ENCODE data around the gene MESD.

Gene MESD

DNA sequence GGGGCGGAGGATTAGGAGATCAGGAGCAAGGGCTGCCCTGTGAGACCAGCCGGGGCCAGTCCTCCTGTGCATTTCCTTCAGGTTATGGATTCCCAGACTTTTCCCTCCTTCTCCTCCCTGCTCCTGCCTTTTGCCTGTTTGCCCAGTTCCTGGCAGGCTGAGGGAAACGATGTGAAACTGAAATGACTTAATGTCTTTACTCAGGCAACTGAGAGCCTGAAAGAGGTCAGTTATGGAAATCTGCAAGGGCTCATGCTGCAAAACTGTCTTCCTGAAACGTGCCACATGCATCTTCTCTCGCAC is 57.2 kb downstream of the MESD start:
- DNase-seq, result no peak

DNA sequence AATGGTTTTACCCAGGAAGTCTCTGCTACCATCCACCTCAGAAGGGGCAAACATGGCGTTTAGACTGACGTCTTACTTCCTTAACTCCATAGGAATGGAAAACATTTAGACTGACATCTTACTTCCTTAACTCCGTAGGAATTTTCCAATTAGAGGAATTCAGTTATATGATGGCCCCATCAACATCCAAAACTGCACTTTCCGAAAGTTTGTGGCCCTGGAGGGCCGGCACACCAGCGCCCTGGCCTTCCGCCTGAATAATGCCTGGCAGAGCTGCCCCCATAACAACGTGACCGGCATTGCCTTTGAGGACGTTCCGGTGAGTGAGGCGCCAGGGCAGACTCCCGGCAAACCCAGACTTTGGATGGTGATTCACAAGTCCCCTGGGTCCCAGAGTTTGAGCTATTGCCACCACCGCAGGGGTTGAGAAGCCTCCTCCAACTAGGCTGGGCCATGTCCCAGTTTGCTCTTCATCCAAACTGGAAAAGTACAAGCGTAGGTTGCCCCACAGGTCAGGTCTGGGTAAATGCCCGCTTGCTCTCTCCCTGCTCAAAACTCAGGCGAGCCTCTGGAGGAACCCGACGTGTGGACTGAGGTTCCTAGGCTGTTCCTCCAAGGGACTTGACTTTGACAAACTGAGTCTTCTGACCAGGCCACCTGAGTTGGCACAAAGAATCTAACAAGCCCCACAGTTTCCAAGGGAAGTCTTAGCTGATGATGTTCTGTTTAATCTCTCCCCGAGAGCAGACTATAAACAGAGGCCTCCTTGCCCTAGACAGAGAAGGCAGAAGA is 57.7 kb downstream of the MESD start:
- no peak for DNase-seq

DNA sequence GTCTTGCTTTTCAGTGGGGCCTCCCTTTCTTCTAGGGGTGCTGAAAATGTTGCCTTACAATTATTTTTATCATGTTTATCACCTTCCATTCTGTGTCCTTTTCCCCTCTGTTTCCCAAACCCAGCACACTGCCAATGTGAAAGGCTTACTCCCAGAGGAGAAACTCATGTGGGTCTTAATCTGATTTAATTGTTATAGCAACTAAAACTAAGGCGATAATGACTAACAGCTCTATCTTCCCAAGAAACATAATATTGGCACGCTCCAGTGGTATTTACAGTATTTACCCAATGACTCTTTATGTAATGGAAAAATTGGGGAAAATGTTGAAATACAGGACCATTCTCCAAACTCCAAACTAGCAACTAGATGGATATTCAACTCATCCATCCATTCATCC is 58.4 kb downstream of the MESD start:
- DNase-seq, result no peak

DNA sequence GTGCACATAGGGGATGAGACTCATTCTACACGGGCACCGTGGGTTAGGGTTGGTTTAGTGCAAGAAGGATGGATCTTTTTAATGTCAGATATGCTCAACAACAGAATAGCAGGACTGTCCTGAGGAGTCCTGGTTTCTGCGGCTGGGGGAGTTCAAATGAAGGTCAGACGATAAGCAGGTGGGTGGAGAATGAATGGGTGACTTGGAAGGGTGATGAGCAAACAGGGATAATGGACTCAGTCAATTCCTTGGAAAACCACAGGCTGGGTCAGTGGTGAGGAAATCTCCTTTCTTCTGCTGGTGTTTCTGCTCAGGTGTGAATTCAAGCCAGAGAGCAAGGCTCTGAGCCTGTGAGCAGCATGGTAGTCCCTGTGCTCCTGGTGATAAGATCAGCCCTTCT is 59.9 kb downstream of the MESD start:
- DNase-seq, result no peak

DNA sequence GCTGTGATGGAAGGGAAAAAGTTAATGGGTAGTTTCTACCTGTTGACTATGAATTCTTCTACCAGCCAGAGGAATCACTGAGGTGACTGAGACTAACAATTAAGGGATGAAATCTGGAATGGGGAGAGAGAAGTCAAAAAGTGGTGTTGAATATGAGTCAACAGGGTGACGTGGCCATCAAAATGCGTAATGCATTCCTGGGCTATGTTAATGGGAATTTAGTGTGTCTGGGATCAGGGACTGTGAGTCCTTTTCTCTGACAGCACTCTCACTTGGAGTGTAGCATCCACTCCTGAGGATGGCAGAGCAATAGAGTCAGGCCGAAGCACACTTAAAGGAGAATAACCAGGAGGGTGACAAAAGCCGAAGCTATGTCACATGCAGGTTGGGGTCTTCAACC is 60.4 kb downstream of the MESD start:
- DNase-seq, result no peak

DNA sequence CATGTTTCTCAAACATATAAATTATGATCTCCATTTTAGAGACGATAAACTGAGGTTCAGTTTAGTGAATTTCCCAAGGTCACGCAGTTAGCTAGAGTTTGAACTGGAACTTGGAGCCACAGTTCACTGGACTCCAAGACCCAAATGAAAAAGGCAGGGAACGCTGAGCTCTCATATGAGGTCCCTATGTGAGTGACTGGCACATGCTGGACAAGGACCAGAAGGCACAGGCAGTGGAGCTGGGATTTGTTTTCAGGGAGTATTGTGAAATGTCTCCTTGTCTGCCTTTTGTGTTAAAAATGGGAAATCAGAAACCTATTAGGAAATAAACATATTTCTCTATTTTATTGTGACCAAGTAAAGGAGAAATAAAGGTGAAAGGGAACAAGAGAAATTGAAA is 63.5 kb downstream of the MESD start:
- no peak for DNase-seq

DNA sequence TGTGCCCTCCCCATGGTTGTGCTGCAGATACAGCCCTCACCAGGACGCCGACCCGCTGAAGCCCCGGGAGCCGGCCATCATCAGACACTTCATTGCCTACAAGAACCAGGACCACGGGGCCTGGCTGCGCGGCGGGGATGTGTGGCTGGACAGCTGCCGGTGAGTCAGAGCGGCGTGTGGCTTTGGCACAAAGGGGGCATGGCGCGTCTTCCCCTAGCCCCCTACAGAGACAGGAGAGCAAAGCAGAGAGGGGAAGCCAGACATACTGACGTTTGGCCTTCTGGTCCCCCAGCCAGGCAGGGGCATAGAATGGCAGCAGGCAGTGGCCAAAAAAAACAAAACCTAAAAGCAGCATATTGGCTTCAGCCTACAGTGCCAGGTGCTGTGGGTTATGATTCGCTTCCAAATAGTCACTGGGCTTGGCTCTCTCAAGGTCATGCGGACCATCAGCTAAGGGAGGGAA is 64.0 kb downstream of the MESD start:
- peak; percentile 6 for DNase-seq

DNA sequence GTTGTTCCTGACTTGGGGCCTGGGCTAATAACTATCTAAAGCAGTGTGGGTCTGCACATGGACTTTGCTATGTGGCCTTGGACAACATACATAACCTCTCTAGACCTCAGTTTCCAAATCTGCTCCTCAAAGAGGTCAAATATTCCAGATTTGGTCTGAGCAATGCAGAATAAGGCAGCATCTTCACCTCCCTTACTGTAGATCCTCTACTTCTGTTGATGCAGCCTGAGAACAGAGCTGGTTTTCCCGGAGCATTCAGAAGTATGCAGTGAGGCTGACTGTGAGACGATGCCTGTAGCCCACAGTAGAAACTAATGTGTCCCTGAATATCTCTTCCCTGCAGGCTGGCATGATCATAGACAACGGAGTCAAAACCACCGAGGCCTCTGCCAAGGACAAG is 65.3 kb downstream of the MESD start:
- no peak for DNase-seq

DNA sequence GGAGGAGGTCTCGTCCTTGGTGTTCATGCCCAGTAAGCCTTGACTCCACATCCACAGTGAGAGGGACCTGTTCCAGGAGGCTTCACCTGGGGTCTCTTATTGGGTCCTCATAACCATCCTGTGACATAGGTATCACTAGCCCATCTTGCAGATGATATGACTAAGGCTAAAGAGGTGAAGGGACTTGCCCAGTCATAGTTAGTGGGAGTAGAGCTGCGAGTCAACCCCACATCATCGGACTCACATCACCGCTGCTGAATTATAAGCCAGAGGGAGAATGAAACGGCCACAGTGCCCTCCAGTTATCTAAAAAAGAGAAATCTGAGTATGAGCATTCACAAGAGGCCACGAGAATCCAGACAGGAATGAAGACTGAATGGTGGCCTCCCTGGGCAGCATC is 66.0 kb downstream of the MESD start:
- DNase-seq, result no peak

DNA sequence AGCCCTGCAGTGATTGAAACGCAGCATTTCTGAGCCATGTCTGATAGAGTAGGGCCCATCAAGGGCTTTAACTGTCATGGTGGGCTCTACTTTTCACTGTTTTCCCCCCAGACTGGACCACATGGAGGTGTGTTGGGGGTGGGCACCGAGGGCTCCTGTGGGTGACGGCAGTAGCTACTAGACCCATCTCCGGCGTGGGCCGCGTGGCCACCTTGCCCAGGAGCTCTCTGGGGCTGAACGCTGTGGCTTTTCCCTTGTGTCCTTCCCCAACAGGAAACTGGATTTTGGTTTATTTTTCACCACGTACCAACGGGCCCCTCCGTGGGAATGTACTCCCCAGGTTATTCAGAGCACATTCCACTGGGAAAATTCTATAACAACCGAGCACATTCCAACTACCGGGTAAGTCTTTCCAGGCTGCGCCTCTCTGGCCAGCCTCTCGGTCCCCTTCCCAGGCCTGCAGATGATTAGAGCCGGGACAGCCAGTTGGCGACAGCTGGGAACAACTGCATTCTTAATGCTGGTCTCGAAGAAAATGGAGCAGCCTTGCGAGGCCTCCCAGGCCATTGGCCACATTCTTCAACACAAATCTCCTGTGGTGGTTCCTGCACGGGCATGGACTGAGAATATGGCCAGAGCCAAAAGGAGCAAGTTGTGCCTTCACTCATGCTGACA is 67.7 kb downstream of the MESD start:
- no peak for DNase-seq

DNA sequence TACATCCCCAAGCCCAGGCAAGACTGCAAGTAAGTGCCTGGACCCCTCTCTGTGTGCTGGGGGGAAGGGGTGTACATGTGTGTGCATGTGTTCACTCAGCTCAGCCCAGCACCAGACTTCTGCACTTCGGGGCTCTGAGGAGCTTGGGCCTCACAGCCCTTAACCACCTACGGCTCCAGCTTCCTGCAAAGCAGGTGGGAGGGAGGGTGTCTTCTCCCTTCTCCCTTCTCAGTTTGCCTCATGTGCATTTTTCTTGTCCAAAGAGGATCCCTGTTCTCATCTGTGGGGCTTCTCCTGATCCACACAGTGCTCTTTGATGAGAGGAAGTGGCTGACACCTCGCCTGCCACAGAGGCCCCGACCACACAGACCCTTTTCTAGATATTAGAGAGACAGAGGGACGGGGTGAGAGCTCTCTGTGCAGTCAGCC is 69.3 kb downstream of the MESD start:
- no peak for DNase-seq

DNA sequence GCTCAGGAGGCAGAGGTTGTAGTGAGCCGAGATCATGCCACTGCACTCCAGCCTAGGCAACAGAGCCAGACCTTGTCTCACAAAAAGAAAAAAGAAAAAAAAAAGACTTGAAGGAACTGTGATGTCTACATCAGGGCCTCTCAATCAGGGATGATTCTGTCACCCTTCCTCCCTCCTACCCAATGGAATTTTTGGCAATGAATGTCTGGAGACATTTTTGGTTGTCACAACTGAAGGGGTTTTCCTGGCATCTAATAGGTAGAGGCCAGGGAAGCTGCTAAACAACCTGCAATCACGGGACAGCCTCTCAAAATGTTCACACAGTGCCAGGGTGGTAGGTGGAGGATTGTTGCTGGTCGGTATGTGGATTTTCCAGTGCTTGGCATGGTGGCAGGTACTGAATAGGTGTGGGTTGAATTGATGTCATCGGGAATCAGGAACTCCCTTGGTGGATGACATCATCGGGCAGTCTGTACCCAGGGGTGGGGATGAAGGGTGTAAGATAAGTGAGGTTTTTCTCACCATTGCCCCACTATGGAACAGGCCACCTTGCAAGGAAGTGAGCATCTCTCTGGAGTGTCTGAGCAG is 71.3 kb downstream of the MESD start:
- no peak for DNase-seq

DNA sequence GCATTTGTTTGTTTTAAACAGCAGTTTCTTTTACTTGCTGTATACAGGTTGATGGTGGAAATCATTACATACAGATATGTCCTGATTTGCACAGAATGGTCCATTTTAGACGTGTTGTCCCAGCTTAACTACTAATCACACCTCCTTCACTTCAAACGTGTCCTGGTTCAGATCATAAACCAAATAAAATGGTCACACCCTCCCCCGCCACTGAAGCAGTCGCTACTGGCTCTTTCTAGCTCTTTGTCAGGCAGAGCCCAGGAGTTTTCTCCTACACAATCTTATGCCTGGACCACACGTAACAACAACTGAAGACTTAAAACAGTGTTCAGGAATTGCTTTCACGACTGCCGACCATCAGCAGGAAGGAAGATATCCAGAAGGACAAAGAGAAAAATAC is 73.6 kb downstream of the MESD start:
- no peak for DNase-seq

DNA sequence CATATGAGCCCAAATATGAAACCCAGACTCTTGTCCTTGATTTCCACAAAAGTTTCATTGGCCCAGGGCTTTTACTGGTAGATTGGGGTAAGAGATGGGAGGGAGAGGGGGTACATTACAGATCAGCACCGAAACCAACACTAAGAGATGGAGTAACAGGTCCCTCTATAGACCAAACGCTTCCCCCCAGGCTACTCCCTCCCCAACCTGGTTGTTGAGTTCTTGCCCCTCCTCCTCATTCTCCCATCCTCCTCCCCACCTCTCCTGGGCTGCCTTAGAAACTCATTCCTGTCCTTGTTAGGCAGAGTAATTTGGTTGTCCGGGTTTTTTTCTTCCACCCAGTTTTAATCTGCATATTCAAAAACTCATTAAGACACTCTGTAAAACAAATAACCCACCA is 74.1 kb downstream of the MESD start:
- DNase-seq, result no peak

DNA sequence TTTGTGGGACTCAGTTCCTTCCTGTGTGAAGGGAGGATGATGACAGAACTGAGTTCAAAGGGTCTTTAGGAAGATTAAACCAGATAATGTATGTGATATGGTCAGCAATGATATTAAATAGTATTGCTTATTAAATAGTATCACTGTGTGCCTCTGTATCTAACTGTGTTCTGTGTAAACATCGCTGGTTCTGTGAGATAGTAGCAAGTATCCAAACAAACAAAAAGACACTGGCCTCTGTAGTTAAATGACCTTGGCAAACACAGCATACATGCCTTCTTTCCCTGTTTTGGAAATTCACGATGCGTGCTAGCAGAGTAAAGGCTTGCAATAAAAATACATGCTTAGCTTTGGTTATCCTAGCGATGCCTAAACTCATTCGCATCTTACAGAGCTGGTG is 76.1 kb downstream of the MESD start:
- DNase-seq, result no peak

DNA sequence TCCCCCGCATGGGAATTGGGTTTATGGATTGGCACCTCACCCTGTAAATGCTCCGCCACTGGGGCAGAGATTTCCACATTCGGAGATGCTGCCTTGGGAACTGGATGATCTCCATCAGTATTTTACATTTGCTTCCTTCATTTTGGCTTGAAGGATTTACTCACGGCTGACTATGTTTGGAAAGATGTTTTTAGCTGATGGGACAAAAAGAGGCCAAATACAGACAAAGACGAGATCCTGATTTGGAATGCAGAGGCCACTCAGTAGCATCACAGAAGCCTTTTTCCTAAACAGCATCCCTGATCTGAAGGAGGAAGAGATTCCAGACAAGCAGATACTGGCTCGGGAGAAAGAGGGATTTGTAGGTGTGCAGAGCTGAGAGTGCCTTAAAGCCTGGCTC is 76.9 kb downstream of the MESD start:
- no peak for DNase-seq

DNA sequence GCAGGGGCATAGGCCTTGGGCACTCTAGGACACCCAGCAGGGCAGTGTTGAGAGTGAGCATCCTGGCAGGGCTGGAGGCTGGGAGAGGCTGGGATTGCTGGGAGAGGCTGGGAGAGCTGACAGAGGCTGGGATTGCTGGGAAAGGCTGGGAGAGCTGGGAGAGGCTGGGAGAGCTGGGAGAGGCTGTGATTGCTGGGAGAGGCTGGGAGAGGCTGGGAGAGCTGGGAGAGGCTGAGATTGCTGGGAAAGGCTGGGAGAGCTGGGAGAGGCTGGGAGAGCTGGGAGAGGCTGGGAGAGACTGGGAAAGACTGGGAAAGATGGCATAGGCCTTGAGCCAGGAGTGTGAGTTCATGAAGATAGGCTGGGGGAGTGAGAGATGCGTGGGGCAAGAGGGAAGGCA is 77.8 kb downstream of the MESD start:
- DNase-seq, result no peak

DNA sequence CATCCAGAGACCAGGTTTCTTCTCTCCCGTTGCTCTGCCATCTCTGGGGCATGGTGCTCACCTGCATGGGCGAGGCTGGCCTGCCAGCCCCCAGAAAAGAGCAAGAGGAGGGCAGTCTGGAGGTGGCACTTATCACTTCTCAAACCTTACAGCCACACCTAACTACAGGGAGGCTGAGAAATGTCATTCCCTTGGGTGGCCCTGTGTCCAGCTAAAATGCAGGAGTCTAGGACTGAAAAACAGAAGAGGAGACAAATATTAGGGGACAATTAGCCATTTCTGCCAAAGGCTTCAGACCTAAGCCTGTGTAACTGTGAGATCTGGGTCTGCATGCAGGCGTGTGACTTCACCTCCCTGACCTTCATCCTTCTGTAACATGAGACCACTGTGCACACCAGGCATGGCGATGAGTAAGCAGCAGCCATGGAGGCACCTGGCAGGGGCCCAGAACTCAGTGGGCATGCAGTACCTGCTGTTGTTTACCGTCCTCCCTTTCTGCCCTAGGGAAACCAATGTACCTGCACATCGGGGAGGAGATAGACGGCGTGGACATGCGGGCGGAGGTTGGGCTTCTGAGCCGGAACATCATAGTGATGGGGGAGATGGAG is 83.4 kb downstream of the MESD start:
- peak; percentile 55 for DNase-seq

DNA sequence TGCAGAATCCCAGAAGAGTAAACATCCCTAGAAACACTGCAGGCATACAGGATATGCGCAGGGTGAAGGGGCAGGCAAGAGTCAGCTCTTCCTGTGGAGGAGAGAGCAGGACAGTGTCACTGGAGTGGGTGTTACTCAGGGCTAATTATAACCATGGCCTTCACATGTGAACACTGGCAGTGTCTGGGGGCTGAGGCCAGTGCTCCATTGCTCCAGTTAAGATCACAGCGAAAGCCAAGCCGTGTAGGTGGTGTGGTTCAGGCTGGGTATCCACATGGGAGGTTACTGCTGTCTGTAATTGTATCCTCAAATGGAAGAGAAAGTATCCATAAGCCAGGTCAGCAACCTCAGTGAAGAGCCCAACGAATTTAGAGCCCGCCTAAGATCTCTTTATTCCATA is 84.6 kb downstream of the MESD start:
- DNase-seq, result no peak

DNA sequence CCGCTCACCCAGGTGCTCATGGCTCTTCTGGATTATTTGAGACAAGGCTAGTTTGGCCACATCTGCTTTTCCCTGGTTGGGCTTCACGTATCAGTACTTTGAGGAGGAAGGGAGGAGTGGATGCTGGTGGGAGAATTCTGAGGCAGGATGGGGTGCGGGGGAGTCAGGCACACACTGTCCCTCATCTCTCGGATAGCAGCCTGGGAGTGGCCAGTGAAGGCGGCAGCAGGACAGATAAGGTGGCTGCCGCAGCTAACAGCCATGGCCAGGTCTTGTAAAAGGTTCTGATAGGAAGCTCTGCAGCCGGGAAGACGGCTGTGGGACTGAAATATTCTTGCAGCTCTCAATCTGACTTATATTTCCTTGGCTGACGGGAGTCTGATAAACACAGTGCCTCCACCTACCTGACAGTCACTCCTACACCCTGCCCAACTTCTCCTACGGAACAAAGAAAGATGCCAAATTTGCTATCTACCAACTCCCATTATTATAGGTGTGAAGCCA is 87.3 kb downstream of the MESD start:
- no peak for DNase-seq

DNA sequence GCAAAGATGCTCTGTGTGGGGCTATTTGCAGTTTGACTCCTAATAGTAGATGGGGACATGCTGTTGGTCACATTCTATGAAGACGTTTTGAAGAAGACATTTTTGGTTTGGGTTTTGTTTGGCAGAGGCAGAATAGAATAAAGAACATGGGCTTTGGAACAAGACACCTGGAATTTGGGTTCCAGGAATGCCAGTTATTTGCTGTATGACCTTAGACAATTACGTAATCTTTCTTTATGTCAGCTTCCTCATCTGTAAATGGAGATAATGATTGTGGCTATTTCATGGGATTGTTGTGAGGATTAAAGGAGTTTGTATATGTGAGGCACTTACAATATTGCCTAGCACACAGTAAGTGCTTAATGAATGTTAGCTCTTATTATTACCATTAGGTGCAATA is 91.6 kb downstream of the MESD start:
- DNase-seq, result no peak
